Activated naive CD8-positive, alpha-beta T cell treated with anti-CD3 and anti-CD28 coated beads for 36 hours (primary cell): Measurements from ENCODE around the gene NR2C2. TPM values are rescaled to one million over a fixed set of nuclear protein-coding genes. Genes with fewer than 3 reads are reported as not detected.

Experiments used
- total RNA-seq, 2 experiments: library from RNA; stranded (reverse); gene quantifications; one replicate each; pipeline ENCODE4 v1.2.3, GENCODE V29; 2021

Gene NR2C2
- total RNA-seq, 2 experiments from 2014 or later, result 39.1 to 43.1 TPM

Other genes starting within 250 kb of the NR2C2 start
- gene FGD5, start 128.6 kb upstream of the NR2C2 start, total RNA-seq, result under 1 TPM; 0.22 to 0.27 TPM
- 10 to 100 TPM; 78.0 to 86.4 TPM for gene MRPS25, start 117.7 kb downstream of the NR2C2 start, total RNA-seq
- gene RBSN, start 151.6 kb downstream of the NR2C2 start, total RNA-seq, result 1 to 10 TPM; 7.9 to 8.6 TPM